ENCODE data around the gene KLF17.

GRCh38 chr1:44120398-44120949 is 1.9 kb downstream of the KLF17 start:
- TF ChIP-seq, protein P1, sequence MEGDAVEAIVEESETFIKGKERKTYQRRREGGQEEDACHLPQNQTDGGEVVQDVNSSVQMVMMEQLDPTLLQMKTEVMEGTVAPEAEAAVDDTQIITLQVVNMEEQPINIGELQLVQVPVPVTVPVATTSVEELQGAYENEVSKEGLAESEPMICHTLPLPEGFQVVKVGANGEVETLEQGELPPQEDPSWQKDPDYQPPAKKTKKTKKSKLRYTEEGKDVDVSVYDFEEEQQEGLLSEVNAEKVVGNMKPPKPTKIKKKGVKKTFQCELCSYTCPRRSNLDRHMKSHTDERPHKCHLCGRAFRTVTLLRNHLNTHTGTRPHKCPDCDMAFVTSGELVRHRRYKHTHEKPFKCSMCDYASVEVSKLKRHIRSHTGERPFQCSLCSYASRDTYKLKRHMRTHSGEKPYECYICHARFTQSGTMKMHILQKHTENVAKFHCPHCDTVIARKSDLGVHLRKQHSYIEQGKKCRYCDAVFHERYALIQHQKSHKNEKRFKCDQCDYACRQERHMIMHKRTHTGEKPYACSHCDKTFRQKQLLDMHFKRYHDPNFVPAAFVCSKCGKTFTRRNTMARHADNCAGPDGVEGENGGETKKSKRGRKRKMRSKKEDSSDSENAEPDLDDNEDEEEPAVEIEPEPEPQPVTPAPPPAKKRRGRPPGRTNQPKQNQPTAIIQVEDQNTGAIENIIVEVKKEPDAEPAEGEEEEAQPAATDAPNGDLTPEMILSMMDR (IDR thresholded peaks at IDR 0.05), result no peak
- no peak for TF ChIP-seq POLR2A (IDR thresholded peaks at IDR 0.05)

All from esophagus squamous epithelium (tissue), 4 donors.